Measurements from ENCODE around the gene TMEM91.

GRCh38 chr19:41395355-41395754 is 19.0 kb downstream of the TMEM91 start:
- TF ChIP-seq, protein P1, sequence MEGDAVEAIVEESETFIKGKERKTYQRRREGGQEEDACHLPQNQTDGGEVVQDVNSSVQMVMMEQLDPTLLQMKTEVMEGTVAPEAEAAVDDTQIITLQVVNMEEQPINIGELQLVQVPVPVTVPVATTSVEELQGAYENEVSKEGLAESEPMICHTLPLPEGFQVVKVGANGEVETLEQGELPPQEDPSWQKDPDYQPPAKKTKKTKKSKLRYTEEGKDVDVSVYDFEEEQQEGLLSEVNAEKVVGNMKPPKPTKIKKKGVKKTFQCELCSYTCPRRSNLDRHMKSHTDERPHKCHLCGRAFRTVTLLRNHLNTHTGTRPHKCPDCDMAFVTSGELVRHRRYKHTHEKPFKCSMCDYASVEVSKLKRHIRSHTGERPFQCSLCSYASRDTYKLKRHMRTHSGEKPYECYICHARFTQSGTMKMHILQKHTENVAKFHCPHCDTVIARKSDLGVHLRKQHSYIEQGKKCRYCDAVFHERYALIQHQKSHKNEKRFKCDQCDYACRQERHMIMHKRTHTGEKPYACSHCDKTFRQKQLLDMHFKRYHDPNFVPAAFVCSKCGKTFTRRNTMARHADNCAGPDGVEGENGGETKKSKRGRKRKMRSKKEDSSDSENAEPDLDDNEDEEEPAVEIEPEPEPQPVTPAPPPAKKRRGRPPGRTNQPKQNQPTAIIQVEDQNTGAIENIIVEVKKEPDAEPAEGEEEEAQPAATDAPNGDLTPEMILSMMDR (conservative IDR thresholded peaks at IDR 0.05 in 1 of 2, IDR thresholded peaks at IDR 0.05 in 1 of 2; ENCODE audit: low read depth in 1 of 2, low read length in 2 of 2) = no peak
- no peak for TF ChIP-seq EZH2 (IDR thresholded peaks at IDR 0.05; ENCODE audit: low read length, missing control alignments)

Measured in fibroblast of lung (primary cell).